ENCODE measurements around the gene DDX11.
"Not testable (repeated sequence)": the region's sequence is repeated elsewhere in the genome, so short reads cannot be mapped to it uniquely, and the experiment has no call there.

- not testable (repeated sequence) for TF ChIP-seq CTCF (conservative IDR thresholded peaks at IDR 0.05); EZH2 (IDR thresholded peaks at IDR 0.05; ENCODE audit: low read depth)
Measured at GRCh38 chr12:31072962-31073361, 698 bp upstream of the DDX11 start.
